ENCODE data around the gene KDM4C. TPM values are rescaled to one million over a fixed set of nuclear protein-coding genes. Genes with fewer than 3 reads are reported as not detected.

KDM4C gene
- total RNA-seq, 1 donor from 2014 or later: 14.7 TPM

DNA sequence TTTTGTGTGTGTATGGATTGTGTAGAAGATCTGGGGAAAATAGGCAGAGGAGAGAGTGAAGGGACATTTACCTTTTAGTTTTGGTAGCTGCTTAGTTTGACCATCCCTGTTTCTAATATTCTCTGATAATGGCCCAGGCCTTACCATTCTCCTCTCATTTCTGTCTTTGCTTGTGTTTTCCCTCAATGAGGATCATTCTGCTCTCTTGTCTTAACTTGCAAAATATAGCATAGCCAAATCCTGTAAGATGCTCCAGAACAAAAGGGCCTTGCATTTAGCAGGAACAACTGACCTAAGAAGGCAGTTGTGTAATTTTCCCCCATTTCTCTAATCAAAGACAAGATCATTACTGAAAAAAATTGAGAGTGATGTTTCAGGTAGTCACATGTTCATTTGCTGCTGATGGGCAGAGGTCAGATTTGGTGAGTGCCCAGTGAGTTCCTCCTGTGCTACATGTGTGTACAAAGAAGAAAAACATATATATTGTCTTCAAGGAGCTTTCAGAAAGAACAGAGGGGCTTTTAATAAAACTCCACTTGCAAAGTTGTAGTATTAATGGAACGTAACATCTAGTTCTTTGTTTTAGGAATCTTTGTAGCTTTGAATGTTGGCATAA is 139.5 kb downstream of the KDM4C start:
- Histone ChIP-seq H3K27me3 (ENCODE audit: control insufficient read depth, insufficient read depth, low read length) (no peaks in the 10 kb centered on the region), H3K36me3 (ENCODE audit: control insufficient read depth, insufficient read depth, low read length) (no peaks in the 10 kb centered on the region), H3K4me3 (ENCODE audit: low read depth, low read length) (no peak overlapping the region)
- no peak for DNase-seq (ENCODE audit: low read depth)
- TF ChIP-seq, protein P1, sequence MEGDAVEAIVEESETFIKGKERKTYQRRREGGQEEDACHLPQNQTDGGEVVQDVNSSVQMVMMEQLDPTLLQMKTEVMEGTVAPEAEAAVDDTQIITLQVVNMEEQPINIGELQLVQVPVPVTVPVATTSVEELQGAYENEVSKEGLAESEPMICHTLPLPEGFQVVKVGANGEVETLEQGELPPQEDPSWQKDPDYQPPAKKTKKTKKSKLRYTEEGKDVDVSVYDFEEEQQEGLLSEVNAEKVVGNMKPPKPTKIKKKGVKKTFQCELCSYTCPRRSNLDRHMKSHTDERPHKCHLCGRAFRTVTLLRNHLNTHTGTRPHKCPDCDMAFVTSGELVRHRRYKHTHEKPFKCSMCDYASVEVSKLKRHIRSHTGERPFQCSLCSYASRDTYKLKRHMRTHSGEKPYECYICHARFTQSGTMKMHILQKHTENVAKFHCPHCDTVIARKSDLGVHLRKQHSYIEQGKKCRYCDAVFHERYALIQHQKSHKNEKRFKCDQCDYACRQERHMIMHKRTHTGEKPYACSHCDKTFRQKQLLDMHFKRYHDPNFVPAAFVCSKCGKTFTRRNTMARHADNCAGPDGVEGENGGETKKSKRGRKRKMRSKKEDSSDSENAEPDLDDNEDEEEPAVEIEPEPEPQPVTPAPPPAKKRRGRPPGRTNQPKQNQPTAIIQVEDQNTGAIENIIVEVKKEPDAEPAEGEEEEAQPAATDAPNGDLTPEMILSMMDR (IDR thresholded peaks at IDR 0.05; ENCODE audit: insufficient read depth, low read length, poor library complexity, severe bottlenecking): no peak

DNA sequence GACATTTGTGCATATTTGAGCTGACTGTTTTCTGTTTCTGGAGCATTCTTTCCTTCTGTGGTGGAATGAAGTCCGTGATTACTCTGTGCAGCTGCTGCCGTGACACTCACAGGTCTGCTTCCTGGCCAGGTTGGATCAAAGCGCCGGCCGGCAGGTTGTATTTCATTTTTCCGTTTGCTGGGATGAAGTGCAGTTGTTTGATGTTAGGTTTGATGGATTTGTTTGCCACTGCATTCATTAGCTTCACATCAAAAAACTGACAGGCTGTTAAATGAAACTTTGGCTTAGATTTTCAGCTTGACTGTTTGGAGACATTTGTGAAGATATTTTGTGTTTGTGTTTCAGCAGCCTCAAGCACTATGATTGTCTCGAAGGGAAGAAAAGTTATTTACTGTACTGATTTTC is 140.1 kb downstream of the KDM4C start:
- H3K36me3 ChIP-seq (ENCODE audit: control insufficient read depth, insufficient read depth, low read length): no peaks in the 10 kb centered on the region
- TF ChIP-seq, protein P1 (IDR thresholded peaks at IDR 0.05; ENCODE audit: insufficient read depth, low read length, poor library complexity, severe bottlenecking): no peak

DNA sequence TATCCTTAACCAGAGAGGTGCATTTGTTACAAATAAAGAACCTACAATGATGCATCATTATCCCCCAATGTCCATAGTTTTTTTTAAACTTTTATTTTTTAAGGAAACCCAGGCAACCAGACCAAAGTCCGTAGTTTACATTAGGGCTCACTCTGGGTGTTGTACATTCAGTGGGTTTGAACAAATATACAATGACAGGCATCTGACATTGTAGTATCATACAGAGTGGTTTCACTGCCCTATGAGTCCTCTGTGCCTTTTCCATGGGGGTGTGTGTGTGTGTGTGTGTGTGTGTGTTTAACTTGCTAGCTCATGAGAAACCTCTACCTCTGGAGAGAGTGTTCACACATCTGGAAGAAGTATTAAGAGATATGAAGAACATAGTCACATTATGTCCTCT is 141.5 kb downstream of the KDM4C start:
- no peaks in the 10 kb centered on the region for H3K27me3 ChIP-seq (ENCODE audit: control insufficient read depth, insufficient read depth, low read length)
- H3K4me3 ChIP-seq (ENCODE audit: low read depth, low read length): no peak overlapping the region
- TF ChIP-seq, protein P1 (IDR thresholded peaks at IDR 0.05; ENCODE audit: insufficient read depth, low read length, poor library complexity, severe bottlenecking): no peak
- no peak for DNase-seq (ENCODE audit: low read depth)
- H3K36me3 ChIP-seq (ENCODE audit: control insufficient read depth, insufficient read depth, low read length): no peaks in the 10 kb centered on the region

More for the DNA sequence above, 140.1 kb downstream of the KDM4C start:
- DNase-seq (ENCODE audit: low read depth): no peak
- H3K4me3 ChIP-seq (ENCODE audit: low read depth, low read length): no peak overlapping the region
- no peaks in the 10 kb centered on the region for H3K27me3 ChIP-seq (ENCODE audit: control insufficient read depth, insufficient read depth, low read length)

DNA sequence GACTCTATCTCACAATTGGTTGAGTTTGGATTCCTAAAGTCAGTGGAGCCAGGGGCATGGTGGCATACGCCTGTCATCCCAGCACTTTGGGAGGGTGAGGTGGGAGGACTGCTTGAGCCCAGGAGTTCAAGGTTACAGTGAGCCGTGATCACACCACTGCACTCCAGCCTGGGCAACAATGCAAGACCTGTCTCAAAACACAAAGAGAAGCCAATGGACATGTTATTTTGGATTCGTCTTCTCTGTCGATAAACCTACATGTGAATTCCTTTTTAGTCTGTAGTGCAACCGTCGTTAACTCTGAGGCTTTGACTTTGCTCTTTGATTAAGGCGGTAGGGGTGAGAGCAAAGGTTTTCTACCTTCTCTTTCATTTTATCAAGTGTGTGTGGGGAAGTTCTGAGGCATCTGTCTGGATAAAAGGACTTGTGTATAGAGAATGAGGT is 142.7 kb downstream of the KDM4C start:
- TF ChIP-seq, protein P1 (IDR thresholded peaks at IDR 0.05; ENCODE audit: insufficient read depth, low read length, poor library complexity, severe bottlenecking): no peak
- H3K36me3 ChIP-seq (ENCODE audit: control insufficient read depth, insufficient read depth, low read length): no peaks in the 10 kb centered on the region
- DNase-seq (ENCODE audit: low read depth): no peak
- H3K27me3 ChIP-seq (ENCODE audit: control insufficient read depth, insufficient read depth, low read length): no peaks in the 10 kb centered on the region
- H3K4me3 ChIP-seq (ENCODE audit: low read depth, low read length): no peak overlapping the region

DNA sequence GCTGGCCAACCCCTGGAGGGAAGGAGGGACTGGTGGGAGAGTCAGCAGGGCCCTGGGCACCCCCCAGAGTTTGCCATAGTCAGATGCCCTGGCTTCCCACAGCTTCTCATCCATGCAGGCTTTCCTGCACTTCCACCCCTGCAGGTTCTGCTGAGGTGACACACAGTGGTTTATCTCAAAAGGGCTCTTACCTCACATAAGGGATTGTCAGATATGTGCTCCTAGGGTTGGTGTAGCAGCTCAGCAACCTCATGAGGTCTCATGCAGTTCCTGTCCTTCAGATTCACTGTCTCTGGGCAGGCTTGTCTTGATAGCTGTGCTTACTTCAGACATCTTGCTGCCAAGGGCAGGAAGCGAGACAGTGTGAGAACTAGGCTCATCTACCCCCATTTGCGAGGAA is 143.4 kb downstream of the KDM4C start:
- TF ChIP-seq, protein P1 (IDR thresholded peaks at IDR 0.05; ENCODE audit: insufficient read depth, low read length, poor library complexity, severe bottlenecking): no peak
- no peak overlapping the region for H3K4me3 ChIP-seq (ENCODE audit: low read depth, low read length)
- H3K27me3 ChIP-seq (ENCODE audit: control insufficient read depth, insufficient read depth, low read length): no peaks in the 10 kb centered on the region
- DNase-seq (ENCODE audit: low read depth): no peak
- H3K36me3 ChIP-seq (ENCODE audit: control insufficient read depth, insufficient read depth, low read length): no peaks in the 10 kb centered on the region

DNA sequence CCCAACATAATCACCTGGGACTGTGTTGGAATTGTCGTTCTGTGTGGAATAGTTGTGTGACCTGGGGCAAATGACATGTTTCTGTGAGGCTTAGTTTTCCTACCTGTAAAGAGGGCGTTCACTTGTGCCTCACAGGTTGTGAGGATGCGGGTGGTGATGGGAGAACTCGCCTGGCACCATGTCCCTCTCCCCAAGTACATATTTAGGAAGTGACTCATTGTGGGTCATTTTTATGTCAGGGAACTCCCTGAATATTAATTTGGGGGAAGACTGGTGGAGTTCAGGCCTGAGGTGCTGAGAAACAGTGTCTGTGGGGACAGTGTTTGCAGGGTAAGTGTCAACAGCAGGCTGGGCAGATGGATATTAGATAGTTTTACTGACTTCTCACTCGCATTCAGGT is 144.7 kb downstream of the KDM4C start:
- no peak for DNase-seq (ENCODE audit: low read depth)
- H3K36me3 ChIP-seq (ENCODE audit: control insufficient read depth, insufficient read depth, low read length): no peaks in the 10 kb centered on the region
- H3K27me3 ChIP-seq (ENCODE audit: control insufficient read depth, insufficient read depth, low read length): no peaks in the 10 kb centered on the region
- TF ChIP-seq, protein P1 (IDR thresholded peaks at IDR 0.05; ENCODE audit: insufficient read depth, low read length, poor library complexity, severe bottlenecking): no peak
- H3K4me3 ChIP-seq (ENCODE audit: low read depth, low read length): no peak overlapping the region

Measured in kidney epithelial cell (primary cell).